GM21576 (cell line): ENCODE results near the gene RNF141.
A peak's percentile ranks its signal among the peaks of the same experiment; 100 is the strongest.

Experiments
- ATAC-seq: cut with Tn5 transposase; IDR thresholded peaks from one replicate; pipeline ENCODE4 v1.9.1; 2021; ENCODE audit warnings: mild to moderate bottlenecking, moderate library complexity; ENCODE audit not compliant: unreplicated experiment

Gene RNF141

GRCh38 chr11:10561947-10562346 is 21.0 kb upstream of the RNF141 start:
- ATAC-seq, result no peak

DNA sequence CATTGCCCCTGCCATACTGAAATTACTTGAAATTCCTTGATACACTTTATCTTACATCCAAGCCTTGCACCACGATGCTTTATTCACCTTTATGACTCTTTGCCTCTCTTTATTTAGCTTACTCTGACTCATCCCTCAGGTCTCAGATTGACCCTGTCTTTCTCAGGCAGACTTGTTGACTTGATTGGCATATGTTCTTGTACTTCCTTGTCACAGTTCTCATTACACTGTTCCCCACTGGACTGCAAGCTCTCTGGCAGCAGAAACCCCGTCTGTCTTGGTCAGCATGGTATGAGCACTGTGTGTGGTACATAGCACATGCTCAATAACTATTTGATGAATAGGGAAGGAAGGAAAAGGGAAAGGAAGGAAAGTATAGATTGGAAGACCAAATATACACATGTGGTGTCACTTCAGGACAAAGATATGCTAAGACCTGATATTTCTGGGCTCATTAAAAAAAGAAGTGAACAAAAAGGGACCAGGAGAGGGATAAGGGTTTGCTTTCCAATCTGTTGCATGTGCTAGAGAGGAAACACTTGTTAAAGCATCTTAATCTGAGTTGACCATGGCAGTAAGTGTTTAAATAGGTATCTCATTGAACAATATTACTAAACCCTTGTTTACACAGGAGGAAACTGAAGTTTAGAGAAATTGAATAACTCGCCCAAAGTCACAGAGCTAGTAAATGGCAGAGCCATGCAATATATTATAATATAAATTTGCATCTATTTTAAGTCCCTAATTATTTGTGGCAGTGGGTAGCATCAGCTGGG is 20.2 kb upstream of the RNF141 start:
- ATAC-seq, result no peak

DNA sequence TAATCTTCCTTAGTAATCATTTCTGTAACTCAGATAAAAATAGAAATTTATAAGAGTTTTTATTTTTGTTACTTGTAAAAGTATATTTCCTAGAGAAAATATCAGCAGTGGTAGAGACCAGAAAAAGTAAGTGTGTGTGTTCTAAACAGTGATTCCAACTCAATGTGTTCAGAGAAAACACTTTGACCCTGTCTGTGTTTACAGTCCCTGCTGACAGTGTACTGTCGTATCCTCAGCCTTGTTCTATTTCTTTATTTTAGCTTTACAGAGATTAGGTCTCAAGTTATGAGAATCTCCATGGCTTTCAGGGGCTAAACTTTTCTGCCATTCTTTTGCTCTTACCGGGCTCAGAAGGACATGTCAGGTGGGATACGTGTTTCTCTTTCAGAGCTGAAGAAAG is 17.3 kb upstream of the RNF141 start:
- no peak for ATAC-seq

DNA sequence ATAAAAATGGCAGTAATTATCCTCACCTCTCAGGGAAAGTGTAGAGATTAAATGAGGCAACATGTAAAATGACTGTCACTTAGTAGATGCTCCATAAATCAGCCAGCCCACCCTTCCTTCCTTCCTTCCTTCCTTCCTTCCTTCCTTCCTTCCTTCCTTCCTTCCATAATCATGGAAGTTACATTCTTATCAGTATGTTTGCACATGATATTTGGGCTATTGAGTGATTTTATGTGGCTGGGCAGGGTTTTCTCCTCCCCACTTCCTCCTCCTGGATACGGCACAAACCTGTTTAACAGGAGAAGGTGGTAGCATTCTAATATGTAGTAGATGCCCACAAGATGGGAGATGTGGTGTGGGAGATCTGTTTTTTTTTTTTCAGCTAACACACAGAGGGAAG is 15.6 kb upstream of the RNF141 start:
- no peak for ATAC-seq

DNA sequence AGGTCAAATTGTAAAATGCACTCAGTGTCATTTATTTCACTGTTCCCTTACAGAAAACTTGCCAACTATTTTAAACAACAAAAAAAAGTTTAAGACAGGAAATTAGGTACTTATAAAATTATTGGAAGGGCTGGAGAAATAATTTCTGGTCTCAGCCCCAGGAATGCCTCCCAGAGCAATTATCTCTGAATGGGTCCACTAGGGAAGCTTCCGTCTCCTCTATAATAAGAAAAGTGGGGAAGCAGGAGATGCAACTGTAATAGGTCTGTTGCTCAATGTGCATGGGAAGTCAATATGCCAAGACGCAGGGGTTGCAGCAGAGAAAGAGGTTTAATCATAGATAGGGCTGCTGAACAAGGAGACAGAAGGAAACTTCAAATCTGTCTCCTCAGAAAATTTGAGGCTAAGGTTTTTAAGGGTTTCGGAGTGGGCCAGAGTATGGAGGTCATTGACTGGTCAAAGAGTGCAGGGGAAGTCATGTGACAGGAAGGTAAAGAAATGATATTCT is 10.9 kb upstream of the RNF141 start:
- ATAC-seq, result no peak

- no peak for ATAC-seq
Observed at GRCh38 chr11:10551290-10551592, 10.3 kb upstream of the RNF141 start.

- ATAC-seq, result no peak
Observed at GRCh38 chr11:10550503-10551289, 9.7 kb upstream of the RNF141 start.

- no peak for ATAC-seq
Observed at GRCh38 chr11:10544491-10545465, 3.8 kb upstream of the RNF141 start.

- ATAC-seq, result no peak
Observed at GRCh38 chr11:10543782-10544181, 2.8 kb upstream of the RNF141 start.

- no peak for ATAC-seq
Observed at GRCh38 chr11:10542776-10543175, 1.8 kb upstream of the RNF141 start.

DNA sequence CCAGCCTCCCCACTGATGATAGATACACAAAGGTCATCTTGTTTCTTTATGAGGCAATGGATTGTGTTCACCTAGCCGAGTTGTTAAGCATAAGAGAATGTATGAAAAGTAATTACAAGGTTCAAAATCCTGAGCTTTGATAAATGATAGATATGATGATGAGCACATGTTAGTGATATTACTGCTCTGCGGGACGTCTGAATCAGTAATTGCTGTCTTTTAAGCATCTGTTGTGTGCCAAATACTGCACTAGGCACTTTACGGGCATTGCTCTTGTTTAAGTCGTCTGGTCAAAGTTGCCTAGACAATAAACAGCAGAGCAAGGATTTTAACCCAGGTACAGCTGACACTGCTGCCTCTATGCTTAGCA is 559 bp upstream of the RNF141 start:
- ATAC-seq, result no peak

- peak; percentile 38 for ATAC-seq
Observed at GRCh38 chr11:10540546-10540914, 457 bp downstream of the RNF141 start.

DNA sequence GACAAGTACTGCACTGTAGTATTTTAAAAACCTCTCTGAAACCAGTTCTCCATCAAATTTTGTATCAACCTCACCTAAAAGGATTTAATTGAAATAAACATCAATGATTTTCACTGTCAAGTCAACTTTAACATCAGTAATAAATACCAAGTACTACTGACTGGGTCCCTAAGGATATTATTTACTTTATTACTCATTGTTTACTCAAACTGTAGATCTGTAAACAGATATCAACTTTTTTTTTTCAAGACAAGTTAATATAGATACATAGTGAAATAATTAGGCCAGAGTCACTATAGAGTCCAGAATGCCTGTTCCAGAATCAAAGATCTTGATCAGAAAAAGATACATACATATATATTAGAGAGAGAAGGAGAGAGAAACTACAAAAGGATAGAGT is 1.6 kb downstream of the RNF141 start:
- no peak for ATAC-seq

GRCh38 chr11:10538924-10539323 is 2.1 kb downstream of the RNF141 start:
- no peak for ATAC-seq

DNA sequence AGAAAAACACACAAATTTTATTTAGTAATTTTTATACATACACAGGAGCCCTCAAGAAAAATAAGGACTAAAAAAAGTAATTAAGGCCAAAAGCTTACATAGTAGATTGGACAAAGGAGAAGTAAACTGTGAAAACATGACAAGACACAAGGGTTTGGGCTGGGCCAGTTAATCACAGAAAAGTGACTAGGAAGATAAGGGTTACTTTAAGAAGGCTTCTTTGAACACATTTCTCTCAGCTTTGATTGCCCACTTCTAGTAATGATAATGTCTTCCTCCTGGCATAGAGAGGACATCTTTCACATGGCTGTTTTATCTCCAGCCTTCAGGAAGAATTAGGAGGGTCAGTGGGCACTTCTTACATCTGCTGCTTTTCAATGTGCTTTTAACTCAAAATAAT is 3.4 kb downstream of the RNF141 start:
- ATAC-seq, result no peak

GRCh38 chr11:10534316-10534715 is 6.7 kb downstream of the RNF141 start:
- ATAC-seq, result no peak

DNA sequence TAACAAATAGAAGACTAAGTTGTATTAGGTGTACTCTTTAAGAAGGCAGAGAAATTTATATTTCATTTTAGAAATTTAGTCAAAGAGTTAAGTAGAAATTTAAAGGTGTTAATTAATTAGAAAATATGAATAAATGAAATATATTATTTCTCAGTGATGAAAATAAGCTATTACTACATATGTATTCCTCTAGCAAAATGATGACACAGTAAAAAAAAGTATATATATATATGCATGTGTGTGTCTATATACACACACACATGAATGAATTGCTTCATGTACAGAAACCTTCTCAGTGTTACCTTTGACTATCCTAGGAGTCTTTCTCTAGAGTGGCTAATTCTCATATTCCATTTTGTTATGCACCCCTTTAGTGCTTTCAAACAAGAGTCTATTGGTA is 7.7 kb downstream of the RNF141 start:
- ATAC-seq, result no peak

DNA sequence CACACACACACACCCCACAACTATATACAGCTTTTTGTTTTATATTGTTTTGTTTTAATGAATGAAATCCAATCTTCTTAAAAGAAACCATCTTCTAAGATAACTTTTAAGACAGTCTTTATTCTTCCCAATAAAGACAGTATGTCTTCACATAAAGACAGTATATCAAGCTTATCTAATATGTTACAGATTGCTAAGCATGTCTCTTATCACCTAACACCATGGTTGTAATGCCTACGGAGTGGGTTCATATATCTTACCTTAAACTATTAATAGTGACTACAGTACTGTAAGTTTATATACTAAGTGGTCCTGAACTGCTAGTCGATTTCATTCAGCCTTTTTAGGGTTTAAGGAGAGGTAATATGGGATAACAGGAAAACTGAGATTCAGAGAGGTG is 8.5 kb downstream of the RNF141 start:
- ATAC-seq, result no peak

DNA sequence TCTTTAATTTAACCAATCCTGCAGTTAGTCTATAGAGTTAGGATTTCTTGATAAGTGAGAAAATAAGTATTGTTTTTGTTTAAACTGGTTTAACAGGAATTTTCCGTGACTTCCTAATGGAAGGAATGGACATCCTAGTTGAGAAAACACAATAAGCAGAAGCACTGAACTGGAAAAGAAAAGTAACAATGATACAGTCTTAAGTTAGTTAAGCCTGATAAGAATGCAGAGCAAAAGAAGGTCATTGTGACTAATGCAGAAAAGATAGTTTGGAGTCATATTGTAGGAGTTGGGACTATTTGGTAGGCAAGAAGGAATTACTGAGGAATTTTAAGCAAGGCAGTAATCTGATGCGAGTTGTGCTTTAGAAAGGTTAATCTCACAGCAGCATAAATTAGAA is 11.7 kb downstream of the RNF141 start:
- ATAC-seq, result no peak

DNA sequence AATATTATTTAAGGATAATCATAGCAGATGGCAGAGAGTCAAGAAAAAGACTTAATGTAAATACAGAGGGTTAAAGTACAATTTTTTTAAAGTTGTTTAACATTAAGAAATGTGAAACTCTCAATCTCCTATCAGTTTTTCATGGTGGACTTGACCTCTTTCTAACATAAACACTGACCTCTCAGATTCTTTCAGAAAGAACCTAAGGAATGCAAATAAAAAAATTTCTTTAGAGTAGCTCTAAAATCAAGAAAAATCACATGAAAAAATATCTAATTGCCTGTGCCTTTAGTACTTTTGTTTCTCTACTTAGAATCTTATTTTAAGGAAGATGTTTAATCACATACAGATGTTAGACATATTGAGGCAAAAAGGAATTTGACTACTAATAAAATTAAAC is 12.9 kb downstream of the RNF141 start:
- no peak for ATAC-seq
